Upper lobe of left lung (tissue), 4 donors: ENCODE results near the gene USP48.

Source experiments
- EP300 ChIP-seq, 4 donors: sonication (generic); formaldehyde crosslinking; IDR thresholded peaks; one replicate each; pipeline ENCODE4 v1.5.1; 2017; ENCODE audit warnings: antibody characterized with exemption in 4 of 4, control low read depth in 2 of 4
- POLR2A ChIP-seq, 4 donors: fragments of 450-650 bp; IDR thresholded peaks; one replicate each; pipeline ENCODE4 v1.5.1; 2016 to 2017; ENCODE audit warnings: antibody characterized with exemption in 4 of 4, mild to moderate bottlenecking in 2 of 4
- POLR2AphosphoS5 ChIP-seq, 2 donors: sonication (generic); formaldehyde crosslinking; IDR thresholded peaks; one replicate each; pipeline ENCODE4 v1.5.1; 2017; ENCODE audit warnings: antibody characterized with exemption in 2 of 2
- TF ChIP-seq, protein P1 (sequence below), 6 experiments: fragments of 450-650 bp in 4 of 6; fragments of 200-600 bp in 2 of 6; sonication (generic) in 2 of 6; IDR thresholded peaks; one replicate each; pipeline ENCODE4 v1.5.1; 2016 to 2019; ENCODE audit warnings: antibody characterized with exemption in 6 of 6

DNA sequence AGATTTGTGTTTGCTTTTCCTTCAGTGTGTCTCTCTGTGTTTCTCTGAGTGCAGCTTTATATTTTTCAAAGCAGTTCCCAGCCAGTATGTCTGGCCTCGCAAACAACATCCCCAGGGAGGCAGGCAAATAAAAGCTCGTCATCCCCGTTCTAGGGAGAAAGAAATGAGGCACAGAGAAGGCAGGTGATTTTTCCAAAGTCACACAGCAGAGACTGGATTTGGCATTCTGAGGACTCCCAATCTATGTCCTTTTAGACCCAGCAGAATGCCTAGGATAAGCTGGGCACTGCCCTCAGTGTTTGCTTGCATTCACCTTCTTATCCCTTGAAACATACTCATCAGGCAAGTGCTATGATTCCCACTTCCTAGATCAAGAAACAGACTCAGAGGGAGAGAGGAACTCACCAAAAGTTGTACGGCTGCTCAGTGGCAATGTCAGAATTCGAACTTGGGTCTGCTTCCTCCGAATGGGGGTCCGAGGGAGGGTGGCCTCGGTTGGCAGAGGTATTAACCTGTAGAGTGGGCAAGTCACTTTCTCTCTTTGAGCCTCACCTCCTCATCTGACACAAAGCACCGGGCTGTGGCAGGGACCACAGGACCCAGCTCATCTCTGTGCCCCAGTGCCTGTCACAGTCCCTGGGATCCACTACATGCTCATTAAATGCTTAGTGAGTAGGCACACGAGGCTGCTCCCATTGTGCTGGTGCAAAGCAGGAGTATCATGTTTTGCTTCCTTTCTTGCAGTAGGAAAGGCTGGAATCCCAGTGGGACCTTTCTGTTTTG is 118.0 kb downstream of the USP48 start:
- TF ChIP-seq POLR2A (IDR thresholded peaks at IDR 0.05) (no peak), EP300 (IDR thresholded peaks at IDR 0.05) (no peak), POLR2AphosphoS5 (IDR thresholded peaks at IDR 0.05) (no peak)
- TF ChIP-seq, protein P1, sequence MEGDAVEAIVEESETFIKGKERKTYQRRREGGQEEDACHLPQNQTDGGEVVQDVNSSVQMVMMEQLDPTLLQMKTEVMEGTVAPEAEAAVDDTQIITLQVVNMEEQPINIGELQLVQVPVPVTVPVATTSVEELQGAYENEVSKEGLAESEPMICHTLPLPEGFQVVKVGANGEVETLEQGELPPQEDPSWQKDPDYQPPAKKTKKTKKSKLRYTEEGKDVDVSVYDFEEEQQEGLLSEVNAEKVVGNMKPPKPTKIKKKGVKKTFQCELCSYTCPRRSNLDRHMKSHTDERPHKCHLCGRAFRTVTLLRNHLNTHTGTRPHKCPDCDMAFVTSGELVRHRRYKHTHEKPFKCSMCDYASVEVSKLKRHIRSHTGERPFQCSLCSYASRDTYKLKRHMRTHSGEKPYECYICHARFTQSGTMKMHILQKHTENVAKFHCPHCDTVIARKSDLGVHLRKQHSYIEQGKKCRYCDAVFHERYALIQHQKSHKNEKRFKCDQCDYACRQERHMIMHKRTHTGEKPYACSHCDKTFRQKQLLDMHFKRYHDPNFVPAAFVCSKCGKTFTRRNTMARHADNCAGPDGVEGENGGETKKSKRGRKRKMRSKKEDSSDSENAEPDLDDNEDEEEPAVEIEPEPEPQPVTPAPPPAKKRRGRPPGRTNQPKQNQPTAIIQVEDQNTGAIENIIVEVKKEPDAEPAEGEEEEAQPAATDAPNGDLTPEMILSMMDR (IDR thresholded peaks at IDR 0.05) = no peak
